ENCODE results near the gene LIPT2. TPM values are rescaled to one million over a fixed set of nuclear protein-coding genes. Genes with fewer than 3 reads are reported as not detected.

LIPT2 gene
- total RNA-seq, 1 donor from 2014 or later: 1.9 TPM

GRCh38 chr11:74534216-74534945, 40.9 kb upstream of the LIPT2 start:
- Histone ChIP-seq H3K36me3 (ENCODE audit: control insufficient read depth, insufficient read depth, low read length) (no peaks in the 10 kb centered on the region), H3K4me3 (ENCODE audit: low read depth, low read length) (no peak overlapping the region), H3K27me3 (ENCODE audit: control insufficient read depth, insufficient read depth, low read length) (no peaks in the 10 kb centered on the region)
- TF ChIP-seq CTCF (IDR thresholded peaks at IDR 0.05; ENCODE audit: insufficient read depth, low read length, poor library complexity, severe bottlenecking): no peak
- no peak for DNase-seq (ENCODE audit: low read depth)

- no peak for DNase-seq (ENCODE audit: low read depth)
- Histone ChIP-seq H3K27me3 (ENCODE audit: control insufficient read depth, insufficient read depth, low read length) (no peaks in the 10 kb centered on the region), H3K4me3 (ENCODE audit: low read depth, low read length) (no peak overlapping the region), H3K36me3 (ENCODE audit: control insufficient read depth, insufficient read depth, low read length) (no peaks in the 10 kb centered on the region)
- no peak for TF ChIP-seq CTCF (IDR thresholded peaks at IDR 0.05; ENCODE audit: insufficient read depth, low read length, poor library complexity, severe bottlenecking)
Observed at GRCh38 chr11:74533421-74533820, 39.9 kb upstream of the LIPT2 start.

GRCh38 chr11:74532501-74533246, 39.1 kb upstream of the LIPT2 start:
- no peak for DNase-seq (ENCODE audit: low read depth)
- Histone ChIP-seq H3K4me3 (ENCODE audit: low read depth, low read length) (no peak overlapping the region), H3K27me3 (ENCODE audit: control insufficient read depth, insufficient read depth, low read length) (no peaks in the 10 kb centered on the region), H3K36me3 (ENCODE audit: control insufficient read depth, insufficient read depth, low read length) (no peaks in the 10 kb centered on the region)
- no peak for TF ChIP-seq CTCF (IDR thresholded peaks at IDR 0.05; ENCODE audit: insufficient read depth, low read length, poor library complexity, severe bottlenecking)

- H3K4me3 ChIP-seq (ENCODE audit: low read depth, low read length): no peak overlapping the region
- no peak for DNase-seq (ENCODE audit: low read depth)
- H3K36me3 ChIP-seq (ENCODE audit: control insufficient read depth, insufficient read depth, low read length): no peaks in the 10 kb centered on the region
- no peaks in the 10 kb centered on the region for H3K27me3 ChIP-seq (ENCODE audit: control insufficient read depth, insufficient read depth, low read length)
- no peak for TF ChIP-seq CTCF (IDR thresholded peaks at IDR 0.05; ENCODE audit: insufficient read depth, low read length, poor library complexity, severe bottlenecking)
Observed at GRCh38 chr11:74524978-74525377, 31.5 kb upstream of the LIPT2 start.

GRCh38 chr11:74524501-74524900, 31.0 kb upstream of the LIPT2 start:
- DNase-seq (ENCODE audit: low read depth): no peak
- H3K36me3 ChIP-seq (ENCODE audit: control insufficient read depth, insufficient read depth, low read length): no peaks in the 10 kb centered on the region
- TF ChIP-seq CTCF (IDR thresholded peaks at IDR 0.05; ENCODE audit: insufficient read depth, low read length, poor library complexity, severe bottlenecking): no peak

More at GRCh38 chr11:74524501-74524900, 31.0 kb upstream of the LIPT2 start:
- no peak overlapping the region for H3K4me3 ChIP-seq (ENCODE audit: low read depth, low read length)
- H3K27me3 ChIP-seq (ENCODE audit: control insufficient read depth, insufficient read depth, low read length): no peaks in the 10 kb centered on the region
